GM18517 (cell line): ENCODE measurements around the gene COL5A3.

Source experiments
- ATAC-seq: cut with Tn5 transposase; IDR thresholded peaks from one replicate; pipeline ENCODE4 v1.9.1; 2021; ENCODE audit warnings: mild to moderate bottlenecking, moderate library complexity; ENCODE audit not compliant: unreplicated experiment

The COL5A3 gene

GRCh38 chr19:10011974-10012373 is 1.7 kb upstream of the COL5A3 start:
- no peak for ATAC-seq

GRCh38 chr19:10010939-10011338 is 635 bp upstream of the COL5A3 start:
- no peak for ATAC-seq

- ATAC-seq = no peak
These were observed 535 bp downstream of the COL5A3 start for GRCh38 chr19:10009714-10010224.

GRCh38 chr19:10008184-10008765 is 2.0 kb downstream of the COL5A3 start:
- no peak for ATAC-seq

- ATAC-seq = no peak
These were observed 2.7 kb downstream of the COL5A3 start for GRCh38 chr19:10007371-10008183.

GRCh38 chr19:10006752-10007323 is 3.5 kb downstream of the COL5A3 start:
- no peak for ATAC-seq

- no peak for ATAC-seq
These were observed 4.0 kb downstream of the COL5A3 start for GRCh38 chr19:10006335-10006708.

- no peak for ATAC-seq
These were observed 4.5 kb downstream of the COL5A3 start for GRCh38 chr19:10005632-10006334.

GRCh38 chr19:10004617-10005016 is 5.7 kb downstream of the COL5A3 start:
- ATAC-seq = no peak

- no peak for ATAC-seq
These were observed 7.0 kb downstream of the COL5A3 start for GRCh38 chr19:10003271-10003670.

GRCh38 chr19:10001899-10002298 is 8.4 kb downstream of the COL5A3 start:
- ATAC-seq = no peak

GRCh38 chr19:10000171-10000826 is 10.0 kb downstream of the COL5A3 start:
- ATAC-seq = no peak

- no peak for ATAC-seq
These were observed 13.8 kb downstream of the COL5A3 start for GRCh38 chr19:9996541-9996940.

GRCh38 chr19:9995999-9996398 is 14.3 kb downstream of the COL5A3 start:
- ATAC-seq = no peak

- no peak for ATAC-seq
These were observed 15.2 kb downstream of the COL5A3 start for GRCh38 chr19:9995084-9995483.

- no peak for ATAC-seq
These were observed 18.7 kb downstream of the COL5A3 start for GRCh38 chr19:9991425-9992191.

- ATAC-seq = no peak
These were observed 20.8 kb downstream of the COL5A3 start for GRCh38 chr19:9989504-9989903.

GRCh38 chr19:9986787-9987281 is 23.5 kb downstream of the COL5A3 start:
- ATAC-seq = no peak

GRCh38 chr19:9981406-9982260 is 28.7 kb downstream of the COL5A3 start:
- ATAC-seq = no peak
